ENCODE data around the gene PFKFB3.

- TF ChIP-seq RAD21 (IDR thresholded peaks at IDR 0.05; ENCODE audit: low read length) (no peak), MAZ (IDR thresholded peaks at IDR 0.05; ENCODE audit: borderline replicate concordance, low read depth, low read length) (peak; percentile 82; the same call in 1 of the 2 replicates)
These were observed 39.1 kb upstream of the PFKFB3 start for GRCh38 chr10:6163364-6164270.
